AG09319 (cell line): ENCODE measurements around the gene ALDH8A1.

Source experiments
- DNase-seq: peaks from one replicate; pipeline ENCODE4 v3.0.0-alpha.2; 2010; ENCODE audit warnings: low read depth; ENCODE audit errors: extremely low read depth
- CTCF ChIP-seq: IDR thresholded peaks from 2 replicates; pipeline ENCODE4 v1.5.1; 2011; ENCODE audit warnings: low read depth, mild to moderate bottlenecking, inconsistent platforms, low read length, moderate library complexity

ALDH8A1 gene

GRCh38 chr6:134964451-134965203, 14.7 kb upstream of the ALDH8A1 start:
- no peak for DNase-seq
- TF ChIP-seq CTCF, result no peak

DNA sequence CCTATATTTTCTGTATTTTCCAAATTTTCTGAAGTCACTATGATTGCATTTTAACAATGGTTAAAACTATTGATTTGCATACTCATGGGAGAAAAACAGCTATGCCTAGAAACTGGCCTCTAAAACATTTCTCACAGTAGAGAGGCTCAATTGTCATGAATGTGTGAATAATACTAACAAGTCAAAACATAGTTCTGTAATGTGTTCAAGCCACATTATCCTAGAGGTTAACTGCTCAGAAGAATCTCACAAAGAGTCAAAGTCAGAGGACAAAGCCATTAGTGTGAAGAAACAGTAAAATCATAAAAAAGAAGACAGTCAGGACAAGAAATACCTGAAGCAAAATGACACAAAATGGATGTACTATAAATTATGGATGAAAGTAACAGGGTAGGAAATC, 12.5 kb upstream of the ALDH8A1 start:
- no peak for TF ChIP-seq CTCF
- no peak for DNase-seq

DNA sequence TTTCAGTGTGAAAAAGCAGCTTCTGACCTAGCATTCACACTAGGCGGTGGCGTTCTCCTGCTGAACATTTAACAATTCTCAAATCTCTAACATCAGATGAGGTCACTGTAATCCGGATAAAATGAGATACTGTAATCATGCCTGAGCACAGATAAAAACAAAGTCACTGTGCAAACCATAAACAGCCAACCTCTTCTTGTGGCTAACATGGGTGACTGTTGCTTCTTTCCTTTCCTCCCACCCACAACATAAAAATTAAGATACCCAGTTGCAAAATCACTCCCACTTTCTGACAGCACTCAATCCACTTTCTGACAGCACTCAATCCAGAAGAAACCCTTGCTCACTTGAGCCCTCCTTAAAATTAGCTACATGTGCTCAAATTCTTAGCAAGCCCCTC, 11.5 kb upstream of the ALDH8A1 start:
- no peak for TF ChIP-seq CTCF
- no peak for DNase-seq

GRCh38 chr6:134959603-134960002, 9.7 kb upstream of the ALDH8A1 start:
- no peak for DNase-seq
- TF ChIP-seq CTCF, result no peak

- TF ChIP-seq CTCF, result no peak
- DNase-seq, result no peak
Measured at GRCh38 chr6:134956676-134957075, 6.8 kb upstream of the ALDH8A1 start.

DNA sequence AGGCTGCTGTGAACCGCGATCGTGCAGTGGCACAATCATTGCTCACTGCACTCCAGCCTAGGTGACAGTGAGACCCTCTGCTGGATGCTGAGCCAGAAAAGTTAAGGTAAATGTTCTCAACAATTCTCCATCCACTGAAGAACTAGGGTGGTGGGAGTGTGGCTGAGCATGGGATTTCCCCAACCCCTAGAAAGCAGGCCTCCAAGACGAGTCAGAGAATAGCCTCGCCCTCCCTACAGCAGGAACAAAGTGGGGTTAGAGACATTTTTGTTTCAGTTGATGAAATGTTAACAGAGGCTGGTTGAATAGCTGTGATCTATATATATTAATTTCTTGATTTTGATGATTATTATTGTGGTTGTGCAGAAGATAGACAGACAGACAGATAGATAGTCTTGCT, 6.1 kb upstream of the ALDH8A1 start:
- TF ChIP-seq CTCF, result no peak
- no peak for DNase-seq

GRCh38 chr6:134954272-134955000, 4.5 kb upstream of the ALDH8A1 start:
- no peak for DNase-seq
- TF ChIP-seq CTCF, result no peak
